ENCODE results near the gene LSAMP. TPM values are rescaled to one million over a fixed set of nuclear protein-coding genes. Genes with fewer than 3 reads are reported as not detected.

Gene LSAMP
- polyA plus RNA-seq, 3 donors: 11.2 to 14.7 (median 13.7) TPM

- no peak for DNase-seq (ENCODE audit: extremely low read depth in 1 of 11, low read depth in 9 of 11, low spot score in 4 of 11)
Observed at GRCh38 chr3:116057400-116058006, 387.8 kb downstream of the LSAMP start.

GRCh38 chr3:116056280-116056679 lies 389.0 kb downstream of the LSAMP start:
- no peak for DNase-seq (ENCODE audit: extremely low read depth in 1 of 11, low read depth in 9 of 11, low spot score in 4 of 11)

GRCh38 chr3:116053017-116053416 lies 392.3 kb downstream of the LSAMP start:
- DNase-seq (ENCODE audit: extremely low read depth in 1 of 11, low read depth in 9 of 11, low spot score in 4 of 11): no peak

GRCh38 chr3:116052602-116053001 lies 392.7 kb downstream of the LSAMP start:
- no peak for DNase-seq (ENCODE audit: extremely low read depth in 1 of 11, low read depth in 9 of 11, low spot score in 4 of 11)

GRCh38 chr3:116051586-116051985 lies 393.7 kb downstream of the LSAMP start:
- DNase-seq (ENCODE audit: extremely low read depth in 1 of 11, low read depth in 9 of 11, low spot score in 4 of 11): no peak

- no peak for DNase-seq (ENCODE audit: extremely low read depth in 1 of 11, low read depth in 9 of 11, low spot score in 4 of 11)
Observed at GRCh38 chr3:116051040-116051439, 394.2 kb downstream of the LSAMP start.

- DNase-seq (ENCODE audit: extremely low read depth in 1 of 11, low read depth in 9 of 11, low spot score in 4 of 11): no peak
Observed at GRCh38 chr3:116050311-116050915, 394.9 kb downstream of the LSAMP start.

- no peak for DNase-seq (ENCODE audit: extremely low read depth in 1 of 11, low read depth in 9 of 11, low spot score in 4 of 11)
Observed at GRCh38 chr3:116048991-116049390, 396.3 kb downstream of the LSAMP start.

GRCh38 chr3:116046350-116046749 lies 398.9 kb downstream of the LSAMP start:
- DNase-seq (ENCODE audit: extremely low read depth in 1 of 11, low read depth in 9 of 11, low spot score in 4 of 11): no peak

GRCh38 chr3:116045314-116045713 lies 400.0 kb downstream of the LSAMP start:
- DNase-seq (ENCODE audit: extremely low read depth in 1 of 11, low read depth in 9 of 11, low spot score in 4 of 11): no peak

GRCh38 chr3:116040152-116040551 lies 405.1 kb downstream of the LSAMP start:
- DNase-seq (ENCODE audit: extremely low read depth in 1 of 11, low read depth in 9 of 11, low spot score in 4 of 11): no peak

GRCh38 chr3:116039651-116039985 lies 405.7 kb downstream of the LSAMP start:
- DNase-seq (ENCODE audit: extremely low read depth in 1 of 11, low read depth in 9 of 11, low spot score in 4 of 11): no peak

- DNase-seq (ENCODE audit: extremely low read depth in 1 of 11, low read depth in 9 of 11, low spot score in 4 of 11): no peak
Observed at GRCh38 chr3:116038968-116039650, 406.2 kb downstream of the LSAMP start.

GRCh38 chr3:116037954-116038911 lies 407.1 kb downstream of the LSAMP start:
- DNase-seq (ENCODE audit: extremely low read depth in 1 of 11, low read depth in 9 of 11, low spot score in 4 of 11): no peak

- DNase-seq (ENCODE audit: extremely low read depth in 1 of 11, low read depth in 9 of 11, low spot score in 4 of 11): no peak
Observed at GRCh38 chr3:116035429-116035828, 409.9 kb downstream of the LSAMP start.

- DNase-seq (ENCODE audit: extremely low read depth in 1 of 11, low read depth in 9 of 11, low spot score in 4 of 11): peak in 2 of 11 donors; percentile 14 to 25
Observed at GRCh38 chr3:116034794-116035193, 410.5 kb downstream of the LSAMP start.

GRCh38 chr3:116034086-116034485 lies 411.2 kb downstream of the LSAMP start:
- DNase-seq (ENCODE audit: extremely low read depth in 1 of 11, low read depth in 9 of 11, low spot score in 4 of 11): no peak

GRCh38 chr3:116033516-116033915 lies 411.8 kb downstream of the LSAMP start:
- no peak for DNase-seq (ENCODE audit: extremely low read depth in 1 of 11, low read depth in 9 of 11, low spot score in 4 of 11)

- DNase-seq (ENCODE audit: extremely low read depth in 1 of 11, low read depth in 9 of 11, low spot score in 4 of 11): no peak
Observed at GRCh38 chr3:116032176-116032575, 413.1 kb downstream of the LSAMP start.
